HG03571 (cell line): ENCODE results near the gene KRT1.

ENCODE experiments used
- ATAC-seq: cut with Tn5 transposase; IDR thresholded peaks from one replicate; pipeline ENCODE4 v1.9.1; 2021; ENCODE audit not compliant: unreplicated experiment

KRT1 gene

GRCh38 chr12:52662093-52662917 is 17.9 kb downstream of the KRT1 start:
- no peak for ATAC-seq

- ATAC-seq = no peak
These were observed 18.5 kb downstream of the KRT1 start for GRCh38 chr12:52661668-52662067.

- ATAC-seq = no peak
These were observed 19.2 kb downstream of the KRT1 start for GRCh38 chr12:52660934-52661499.

GRCh38 chr12:52659951-52660350 is 20.3 kb downstream of the KRT1 start:
- no peak for ATAC-seq

GRCh38 chr12:52659395-52659794 is 20.8 kb downstream of the KRT1 start:
- no peak for ATAC-seq

GRCh38 chr12:52658196-52658595 is 22.0 kb downstream of the KRT1 start:
- ATAC-seq = no peak

GRCh38 chr12:52657250-52657902 is 22.8 kb downstream of the KRT1 start:
- no peak for ATAC-seq

GRCh38 chr12:52656616-52657015 is 23.6 kb downstream of the KRT1 start:
- no peak for ATAC-seq

GRCh38 chr12:52655720-52656124 is 24.5 kb downstream of the KRT1 start:
- ATAC-seq = no peak

GRCh38 chr12:52655251-52655650 is 25.0 kb downstream of the KRT1 start:
- ATAC-seq = no peak

- no peak for ATAC-seq
These were observed 28.4 kb downstream of the KRT1 start, which contains the start of gene KRT2 for GRCh38 chr12:52651726-52652261. Gene KRT2, minus strand, starts transcription at chr12:52652211. Its CDS starts 69 bp downstream, at chr12:52652142.

GRCh38 chr12:52650520-52651081 is 29.6 kb downstream of the KRT1 start:
- ATAC-seq = no peak

- ATAC-seq = no peak
These were observed 31.1 kb downstream of the KRT1 start for GRCh38 chr12:52649066-52649465.

GRCh38 chr12:52648012-52648550 is 32.1 kb downstream of the KRT1 start:
- no peak for ATAC-seq

- no peak for ATAC-seq
These were observed 32.6 kb downstream of the KRT1 start for GRCh38 chr12:52647601-52648000.

GRCh38 chr12:52646613-52647012 is 33.6 kb downstream of the KRT1 start:
- no peak for ATAC-seq

- no peak for ATAC-seq
These were observed 34.2 kb downstream of the KRT1 start for GRCh38 chr12:52645982-52646381.

GRCh38 chr12:52645120-52645761 is 35.0 kb downstream of the KRT1 start:
- ATAC-seq = no peak

GRCh38 chr12:52644078-52644415 is 36.2 kb downstream of the KRT1 start:
- no peak for ATAC-seq

GRCh38 chr12:52643233-52644077 is 36.8 kb downstream of the KRT1 start:
- ATAC-seq = no peak
